NOMO-1 treated with dmso at 0.1 percent for 144 hours (cell line): ENCODE data around the gene TMC2.

Source experiments
- DNase-seq: peaks from one replicate; lab custom pipeline; 2025; ENCODE audit not compliant: unreplicated experiment; lab: John Stamatoyannopoulos, UW

TMC2 gene

DNA sequence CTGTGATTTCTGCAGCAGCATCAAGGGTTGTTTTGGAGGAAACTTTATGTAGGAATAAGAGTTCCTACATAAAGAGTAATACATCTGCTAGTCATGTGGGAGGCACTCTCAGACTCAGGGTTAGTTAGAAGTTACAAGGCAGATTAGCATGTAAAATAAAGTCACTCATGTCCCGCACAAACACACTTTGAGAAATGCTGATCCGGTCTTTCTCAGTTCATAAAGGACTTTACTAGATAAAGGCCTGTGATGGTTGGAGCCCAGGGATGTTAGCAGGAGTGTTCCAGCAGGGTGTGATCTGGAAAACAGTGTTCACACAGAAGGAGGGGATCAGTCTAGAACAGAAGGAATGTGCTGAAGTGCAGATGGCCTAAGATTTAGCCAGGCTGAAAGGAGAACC lies 83.0 kb downstream of the TMC2 start:
- no peak for DNase-seq

DNA sequence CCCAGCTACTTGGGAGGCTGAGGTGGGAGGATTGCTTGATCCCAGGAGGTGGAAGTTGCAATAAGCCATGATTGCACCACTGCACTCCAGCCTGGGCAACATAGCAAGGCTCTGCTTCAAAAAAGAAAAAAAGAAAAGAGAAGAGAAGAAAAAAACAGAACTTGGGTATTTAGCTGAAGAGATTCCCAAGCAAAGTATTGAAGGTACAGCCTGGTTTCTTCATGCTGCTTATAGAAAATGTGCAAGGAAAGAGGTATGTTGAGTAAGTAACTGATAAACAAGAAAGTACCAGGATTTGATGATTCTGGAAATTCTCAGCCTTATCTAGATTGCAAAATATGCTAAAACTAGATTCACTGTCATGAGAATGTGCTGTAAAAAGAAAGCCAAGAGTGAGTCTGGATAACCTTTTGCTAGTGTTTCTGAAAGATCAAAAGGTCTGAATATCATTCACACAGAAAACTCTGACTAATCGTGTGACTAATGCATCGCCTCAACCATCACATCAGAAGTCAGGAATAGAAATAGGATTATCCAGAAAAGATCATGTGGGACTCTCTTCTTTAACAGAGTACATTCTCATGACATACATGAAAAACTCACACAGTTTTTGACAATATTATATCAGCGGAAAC lies 83.7 kb downstream of the TMC2 start:
- DNase-seq: no peak

DNA sequence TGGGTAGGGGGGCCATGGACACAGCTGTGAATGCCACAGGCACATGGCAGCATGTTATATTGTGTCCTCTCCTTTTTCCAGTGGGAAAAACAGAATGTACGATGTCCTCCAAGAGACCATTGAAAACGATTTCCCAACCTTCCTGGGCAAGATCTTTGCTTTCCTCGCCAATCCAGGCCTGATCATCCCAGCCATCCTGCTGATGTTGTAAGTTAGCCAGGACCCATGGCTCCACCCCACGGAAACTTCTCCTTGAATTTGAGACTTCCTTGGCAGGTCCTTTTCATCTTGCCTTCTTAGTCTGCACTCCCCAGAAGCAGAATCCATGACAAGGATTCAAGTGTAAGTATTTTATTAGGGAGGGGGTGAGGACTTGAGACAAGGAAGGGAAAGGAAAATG lies 87.8 kb downstream of the TMC2 start:
- DNase-seq: no peak

DNA sequence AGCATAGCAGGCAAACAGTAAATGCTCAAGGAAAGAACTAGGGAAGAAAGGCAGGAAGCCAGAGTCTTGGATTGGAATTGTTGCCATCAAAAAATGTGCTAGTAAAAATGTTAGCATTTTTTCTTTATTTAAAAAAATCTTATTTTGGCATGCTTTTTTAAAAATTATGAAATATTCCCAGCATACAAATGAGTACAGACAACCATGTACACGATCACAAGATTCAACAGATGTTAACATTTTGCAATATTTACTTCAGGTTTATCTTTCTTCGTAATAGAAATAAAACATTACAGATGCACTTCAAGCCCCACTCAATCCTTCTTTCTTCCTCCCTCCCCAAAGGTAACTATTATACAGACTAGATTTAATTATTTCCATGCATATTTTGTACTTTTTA lies 88.7 kb downstream of the TMC2 start:
- no peak for DNase-seq

DNA sequence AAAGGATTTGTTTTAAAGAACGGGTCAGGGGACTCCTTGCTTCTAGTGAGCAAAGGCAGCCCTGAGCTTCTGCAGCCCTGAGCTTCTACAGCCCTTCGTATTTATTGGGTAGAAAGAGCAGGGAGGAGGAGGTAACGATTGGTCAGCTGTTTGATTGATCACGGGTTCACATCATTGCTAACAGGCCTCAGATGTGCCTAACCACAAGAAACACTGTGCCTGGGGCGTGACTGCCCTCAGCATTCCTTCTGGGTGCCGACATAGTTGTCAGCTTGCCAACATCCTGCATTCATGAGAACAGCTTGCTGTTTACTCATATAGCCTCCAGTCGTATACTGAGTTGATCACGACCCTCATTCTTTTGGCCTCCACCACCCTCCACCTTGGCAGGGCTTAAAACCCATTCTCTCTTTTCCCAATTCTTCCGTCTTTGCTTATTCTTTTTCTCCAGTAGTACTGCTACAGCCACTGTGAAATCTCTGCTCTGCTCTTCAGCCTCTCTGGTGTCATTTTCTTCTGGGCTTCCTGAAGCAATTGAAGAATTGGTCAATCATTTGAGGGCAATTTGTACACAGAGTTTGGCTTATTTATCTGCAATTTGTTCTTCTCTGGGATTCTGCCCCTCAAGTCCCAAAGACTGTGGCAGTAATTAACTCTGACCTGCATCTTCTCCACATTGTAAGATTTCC lies 90.6 kb downstream of the TMC2 start:
- DNase-seq: no peak

DNA sequence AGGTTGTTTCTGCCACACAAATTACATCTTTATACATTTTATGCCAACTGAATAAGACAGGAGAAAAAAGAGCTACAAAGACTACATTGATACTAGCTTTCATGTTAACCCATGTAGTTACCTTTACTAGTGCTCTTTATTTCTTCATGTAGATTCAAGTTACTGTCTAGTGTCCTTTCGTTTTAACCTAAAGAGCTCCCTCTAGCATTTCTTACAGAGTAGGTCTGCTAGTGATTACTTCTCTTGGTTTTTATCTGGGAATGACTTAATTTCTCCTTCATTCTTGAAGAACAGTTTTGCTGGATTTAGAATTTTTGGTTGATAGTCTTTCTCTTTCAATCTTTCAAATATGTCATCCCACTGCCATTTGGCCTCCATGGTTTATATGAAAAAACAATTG lies 94.9 kb downstream of the TMC2 start:
- no peak for DNase-seq

DNA sequence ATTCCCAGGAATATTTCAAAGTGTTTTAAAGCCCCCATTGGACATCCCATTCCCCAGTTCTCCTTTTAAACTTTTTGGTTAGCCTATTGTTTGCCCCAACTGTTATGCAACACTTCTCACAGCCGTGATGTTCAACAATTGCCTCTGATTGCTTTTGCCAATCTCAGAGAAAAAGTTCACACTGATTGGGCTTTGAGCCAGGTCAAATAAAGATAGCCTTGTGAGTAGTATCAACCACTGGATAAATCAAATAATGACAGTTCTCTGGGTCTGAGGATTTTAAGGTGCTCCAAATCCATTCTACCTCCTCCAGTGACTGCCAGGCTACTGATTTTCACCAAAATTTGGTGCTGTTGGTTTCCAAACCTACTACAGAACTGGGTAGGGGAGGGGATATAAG lies 97.0 kb downstream of the TMC2 start:
- DNase-seq: no peak

DNA sequence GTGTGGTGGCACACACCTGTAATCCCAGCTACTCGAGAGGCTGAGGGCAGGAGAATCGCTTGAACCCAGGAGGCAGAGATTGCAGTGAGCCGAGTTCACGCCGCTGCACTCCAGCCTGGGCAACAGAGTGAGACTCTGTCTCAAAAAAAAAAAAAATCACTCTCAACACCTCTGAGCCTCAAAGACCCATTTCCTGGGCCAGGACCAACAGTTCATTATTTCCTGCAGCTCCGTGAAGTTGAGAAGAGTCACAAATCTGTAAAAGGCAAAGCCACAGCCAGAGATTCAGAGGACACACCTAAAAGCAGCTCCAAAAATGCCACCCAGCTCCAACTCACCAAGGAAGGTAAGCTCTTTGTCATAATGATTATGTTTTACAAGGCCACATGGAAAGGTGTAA lies 100.9 kb downstream of the TMC2 start:
- DNase-seq: no peak

DNA sequence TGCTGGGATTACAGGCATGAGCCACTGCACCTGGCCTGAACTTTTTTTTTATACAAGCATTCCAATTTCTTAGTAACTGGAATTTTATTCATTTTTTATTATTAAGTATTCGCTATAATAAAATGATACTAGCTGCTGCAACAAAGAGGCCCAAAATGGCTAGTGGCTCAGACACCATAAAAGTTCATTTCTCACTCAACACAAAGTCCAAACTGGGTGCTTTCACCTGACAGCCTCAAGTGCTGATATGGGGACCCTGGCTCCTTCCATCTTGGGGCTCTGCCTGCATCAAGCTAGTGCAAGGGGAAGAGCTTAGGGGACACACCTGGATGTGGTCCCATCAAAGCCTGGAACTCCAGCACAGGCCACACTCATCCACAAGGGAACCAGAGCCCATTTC lies 103.9 kb downstream of the TMC2 start:
- DNase-seq: no peak

DNA sequence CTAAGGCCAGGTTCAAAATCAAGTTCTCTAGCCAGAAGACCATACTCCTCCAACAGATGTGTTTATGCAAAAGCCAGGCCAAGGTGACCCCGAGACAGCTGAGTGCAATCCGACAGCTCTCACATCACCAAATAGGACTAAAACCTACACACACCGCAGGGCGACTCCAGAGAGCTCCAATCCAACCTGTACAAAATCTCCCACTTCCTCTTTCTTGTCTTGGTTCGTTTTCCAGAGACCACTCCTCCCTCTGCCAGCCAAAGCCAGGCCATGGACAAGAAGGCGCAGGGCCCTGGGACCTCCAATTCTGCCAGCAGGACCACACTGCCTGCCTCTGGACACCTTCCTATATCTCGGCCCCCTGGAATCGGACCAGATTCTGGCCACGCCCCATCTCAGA lies 104.5 kb downstream of the TMC2 start:
- DNase-seq: no peak

DNA sequence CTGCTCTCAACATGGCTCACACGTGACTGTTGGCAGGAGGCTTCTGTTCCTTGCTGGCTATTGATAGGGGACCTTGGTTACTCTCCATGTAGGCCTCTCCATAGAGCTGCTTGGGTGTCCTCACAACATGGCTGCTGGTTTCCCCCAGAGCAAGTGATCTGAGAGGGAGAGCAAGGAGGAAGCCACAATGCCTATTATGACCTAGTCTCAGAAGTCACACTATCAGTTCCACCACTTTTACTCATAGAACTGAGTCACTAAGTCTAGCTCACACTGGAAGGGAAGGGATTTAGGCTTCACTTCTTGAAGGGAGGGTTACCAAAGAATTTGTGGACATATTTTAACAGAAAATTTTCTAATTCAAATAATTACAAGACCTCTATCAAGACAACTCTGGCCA lies 107.3 kb downstream of the TMC2 start:
- DNase-seq: no peak

DNA sequence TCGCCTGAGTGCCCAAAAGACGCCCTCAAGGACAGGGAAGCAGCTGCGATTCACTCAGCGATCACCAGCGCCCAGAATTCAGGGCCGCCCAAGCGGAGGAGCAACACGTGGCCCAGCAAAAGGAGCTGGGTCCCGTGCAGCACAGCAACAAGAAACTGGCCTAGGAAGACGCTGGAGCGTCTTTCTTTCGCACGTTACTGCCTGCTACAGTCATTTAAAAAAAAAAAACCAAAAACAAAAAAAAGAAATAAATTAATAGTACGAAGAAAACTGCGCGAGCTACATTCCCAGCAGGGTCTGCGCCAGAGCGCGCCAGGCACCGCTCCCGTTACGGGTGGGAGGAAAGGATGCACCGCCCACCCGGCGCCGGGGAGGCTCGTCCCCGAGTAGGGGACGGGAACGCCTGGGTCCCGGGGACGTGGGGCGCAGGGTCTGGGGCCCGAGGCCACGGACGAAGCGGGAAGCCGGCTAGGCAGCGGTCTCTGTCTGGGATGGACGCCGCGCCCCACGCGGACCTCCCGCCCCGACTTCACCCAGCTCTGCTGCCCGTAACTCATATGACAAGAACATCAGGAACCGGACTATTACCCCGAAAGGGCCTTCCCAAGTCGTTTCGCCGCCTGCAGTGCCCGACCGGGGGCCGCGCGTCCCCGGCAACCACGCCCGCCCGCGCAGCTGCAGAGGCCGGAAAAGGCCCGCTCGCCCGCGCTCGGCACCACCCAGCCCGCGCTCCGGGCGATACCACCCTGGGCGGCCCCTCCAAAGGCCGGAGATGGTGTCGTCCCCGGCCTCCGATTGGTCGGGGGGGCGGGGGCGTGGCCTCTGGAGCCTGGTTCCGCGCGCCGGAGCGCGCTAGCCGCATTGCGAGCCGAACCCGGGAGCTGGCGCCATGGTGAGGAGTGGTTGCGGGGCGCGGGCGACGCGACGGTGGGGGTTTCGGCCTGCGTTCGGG lies 115.7 kb downstream of the TMC2 start, which contains the start of gene NOP56:
NOP56 (plus strand) TSS at position 861 of the 952 bp plus-strand sequence; CDS start at position 890, 29 bp downstream.
- DNase-seq: peak; percentile 80

DNA sequence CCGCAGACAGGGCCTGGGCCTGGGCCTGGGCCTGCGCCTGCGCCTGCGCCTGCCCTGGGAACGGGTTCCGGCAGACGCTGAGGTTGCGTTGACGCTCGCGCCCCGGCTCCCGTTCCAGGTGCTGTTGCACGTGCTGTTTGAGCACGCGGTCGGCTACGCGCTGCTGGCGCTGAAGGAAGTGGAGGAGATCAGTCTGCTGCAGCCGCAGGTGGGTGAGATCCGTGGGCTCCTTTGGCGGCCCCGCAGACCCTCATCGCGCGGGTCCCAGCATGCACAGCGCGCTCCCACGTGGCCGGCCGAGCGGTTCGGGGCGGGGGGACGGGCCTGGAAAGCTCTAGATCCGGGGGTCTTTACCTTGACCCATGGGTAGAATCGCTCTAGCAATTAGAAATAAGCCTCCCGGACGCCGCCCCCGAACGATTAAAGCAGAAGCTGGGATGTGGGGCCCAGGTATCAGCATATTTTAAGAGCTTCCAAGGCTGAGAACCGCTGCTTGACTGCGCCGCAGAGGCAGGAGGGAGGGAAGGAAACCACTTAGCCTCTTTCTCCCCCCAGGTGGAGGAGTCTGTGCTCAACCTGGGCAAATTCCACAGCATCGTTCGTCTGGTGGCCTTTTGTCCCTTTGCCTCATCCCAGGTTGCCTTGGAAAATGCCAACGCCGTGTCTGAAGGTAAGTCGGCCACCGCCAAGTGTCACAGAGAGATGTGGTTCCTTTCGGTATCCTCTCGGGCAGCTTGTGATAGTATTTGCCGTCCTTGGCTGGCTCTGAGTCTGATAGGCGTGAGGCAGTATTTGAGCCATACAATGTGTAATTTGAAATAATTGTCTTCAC lies 116.6 kb downstream of the TMC2 start:
- DNase-seq: no peak

DNA sequence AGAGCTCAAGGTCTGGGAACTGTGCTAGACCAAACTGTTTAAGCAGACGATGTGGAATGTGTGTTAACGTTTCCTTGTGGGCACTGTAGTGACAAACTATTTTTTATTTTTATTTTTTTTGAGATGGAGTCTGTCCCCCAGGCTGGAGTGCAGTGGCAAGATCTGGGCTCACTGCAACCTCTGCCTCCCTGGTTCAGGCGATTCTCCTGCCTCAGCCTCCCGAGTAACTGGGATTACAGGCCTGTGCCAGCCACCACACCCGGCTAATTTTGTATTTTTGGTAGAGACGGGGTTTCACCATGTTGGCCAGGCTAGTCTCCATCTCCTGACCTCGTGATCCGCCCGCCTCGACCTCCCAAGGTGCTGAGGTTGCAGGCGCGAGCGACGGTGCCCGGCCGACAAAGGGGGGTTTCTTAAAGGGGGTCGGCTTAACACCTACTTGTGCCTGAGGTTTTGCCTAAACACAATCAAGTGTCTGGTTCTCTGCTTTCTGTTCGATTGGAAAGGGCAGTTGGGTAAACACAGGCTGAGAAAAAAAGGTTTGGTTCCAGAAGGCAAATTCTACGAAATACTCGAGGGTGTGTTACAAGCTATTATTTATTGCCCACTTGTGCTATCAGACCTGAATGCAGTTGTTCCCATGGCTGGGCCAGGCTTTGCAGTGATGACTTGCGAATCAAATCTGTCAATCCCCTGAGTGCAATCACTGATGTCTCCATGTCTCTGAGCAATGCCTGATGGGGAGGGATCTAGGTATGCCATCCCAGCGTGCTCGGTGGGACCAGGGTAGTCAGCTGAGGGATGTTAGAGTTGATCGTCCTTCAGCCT lies 117.4 kb downstream of the TMC2 start:
- DNase-seq: no peak

DNA sequence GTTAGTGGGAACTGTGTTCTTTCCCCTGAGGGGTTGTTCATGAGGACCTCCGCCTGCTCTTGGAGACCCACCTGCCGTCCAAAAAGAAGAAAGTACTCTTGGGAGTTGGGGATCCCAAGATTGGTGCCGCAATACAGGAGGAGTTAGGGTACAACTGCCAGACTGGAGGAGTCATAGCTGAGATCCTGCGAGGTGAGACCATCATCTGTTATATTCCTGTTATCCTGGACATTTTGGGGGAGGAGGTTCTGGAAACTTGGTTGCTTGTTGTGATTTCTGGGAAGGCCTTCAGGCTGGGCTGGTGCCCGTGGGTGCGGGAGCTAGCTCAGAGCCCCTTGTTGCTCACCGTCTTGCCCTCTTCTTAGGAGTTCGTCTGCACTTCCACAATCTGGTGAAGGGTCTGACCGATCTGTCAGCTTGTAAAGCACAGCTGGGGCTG lies 118.0 kb downstream of the TMC2 start:
- DNase-seq: no peak

DNA sequence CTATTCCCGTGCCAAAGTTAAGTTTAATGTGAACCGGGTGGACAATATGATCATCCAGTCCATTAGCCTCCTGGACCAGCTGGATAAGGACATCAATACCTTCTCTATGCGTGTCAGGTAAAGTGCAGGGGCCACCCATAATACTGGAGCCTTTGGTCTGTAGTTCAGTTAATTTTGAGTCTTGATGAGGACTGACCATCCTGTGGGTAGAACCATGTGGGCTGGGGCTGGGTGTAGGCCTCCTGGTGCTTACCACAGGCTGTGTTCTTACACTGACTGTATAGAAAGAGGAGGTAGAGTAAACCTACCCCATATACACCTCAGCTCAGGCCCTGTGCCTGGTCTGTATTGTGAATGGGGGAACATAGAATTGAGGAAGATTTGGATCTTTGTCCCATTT lies 118.5 kb downstream of the TMC2 start:
- no peak for DNase-seq

DNA sequence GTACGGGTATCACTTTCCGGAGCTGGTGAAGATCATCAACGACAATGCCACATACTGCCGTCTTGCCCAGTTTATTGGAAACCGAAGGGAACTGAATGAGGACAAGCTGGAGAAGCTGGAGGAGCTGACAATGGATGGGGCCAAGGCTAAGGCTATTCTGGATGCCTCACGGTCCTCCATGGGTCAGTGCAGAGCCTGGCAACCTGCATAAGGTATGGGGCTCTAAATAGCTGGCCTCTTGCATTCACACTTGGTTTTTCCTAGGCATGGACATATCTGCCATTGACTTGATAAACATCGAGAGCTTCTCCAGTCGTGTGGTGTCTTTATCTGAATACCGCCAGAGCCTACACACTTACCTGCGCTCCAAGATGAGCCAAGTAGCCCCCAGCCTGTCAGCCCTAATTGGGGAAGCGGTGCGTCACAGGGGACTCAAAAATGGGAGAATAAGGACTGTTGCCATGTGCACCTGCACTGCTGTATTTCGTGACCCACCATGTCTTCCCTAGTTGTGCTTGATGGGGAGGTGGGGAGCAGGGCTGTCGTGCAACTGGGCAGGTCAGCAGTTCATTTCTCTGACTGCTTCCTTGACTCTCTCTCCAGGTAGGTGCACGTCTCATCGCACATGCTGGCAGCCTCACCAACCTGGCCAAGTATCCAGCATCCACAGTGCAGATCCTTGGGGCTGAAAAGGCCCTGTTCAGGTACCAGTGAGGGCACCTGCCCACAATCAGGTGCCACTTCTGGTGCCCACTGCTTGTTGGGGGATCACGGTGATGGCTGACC lies 119.2 kb downstream of the TMC2 start:
- DNase-seq: no peak

DNA sequence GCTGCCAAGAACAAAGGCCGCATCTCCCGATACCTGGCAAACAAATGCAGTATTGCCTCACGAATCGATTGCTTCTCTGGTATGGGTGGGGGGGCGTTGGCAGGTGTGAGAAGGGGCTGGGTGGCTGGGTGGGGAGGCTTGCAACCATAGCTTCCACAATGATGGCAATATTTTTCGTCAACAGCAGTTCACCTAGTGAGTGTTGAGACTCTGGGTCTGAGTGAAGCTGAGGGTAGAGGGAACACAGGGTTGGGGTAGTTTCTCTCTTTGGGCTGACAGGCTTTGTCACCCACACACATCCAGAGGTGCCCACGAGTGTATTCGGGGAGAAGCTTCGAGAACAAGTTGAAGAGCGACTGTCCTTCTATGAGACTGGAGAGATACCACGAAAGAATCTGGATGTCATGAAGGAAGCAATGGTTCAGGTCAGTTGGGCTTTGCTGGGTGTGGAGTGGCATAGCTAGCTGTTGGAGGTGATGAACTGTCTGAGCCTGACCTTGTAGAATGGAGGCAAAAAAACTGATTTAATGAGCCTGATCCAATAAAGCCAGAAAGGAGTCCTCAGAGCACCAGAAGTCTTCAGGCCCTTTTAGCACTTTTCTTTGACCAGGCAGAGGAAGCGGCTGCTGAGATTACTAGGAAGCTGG lies 120.2 kb downstream of the TMC2 start:
- DNase-seq: no peak

DNA sequence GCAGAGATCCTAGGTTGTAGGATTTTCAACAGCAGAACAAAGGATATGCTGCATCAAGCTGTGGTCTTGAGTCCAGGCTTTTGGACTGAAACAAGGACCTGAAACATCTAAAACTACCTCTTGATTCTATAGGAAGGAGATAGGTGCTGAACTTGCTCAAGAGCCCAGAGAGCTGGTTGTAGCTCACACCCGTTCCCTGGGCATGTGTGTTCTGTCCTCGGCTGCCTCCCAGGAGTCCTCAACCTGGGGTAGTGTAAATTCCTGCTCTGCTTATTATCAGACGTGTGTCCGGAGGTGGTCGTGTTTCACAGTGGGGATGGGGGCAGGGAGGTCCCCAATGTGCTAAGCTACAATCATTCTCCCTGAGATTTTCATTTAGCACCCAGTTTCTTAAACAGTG lies 120.9 kb downstream of the TMC2 start:
- DNase-seq: no peak
